Stimulated activated effector memory CD8-positive, alpha-beta T cell treated with anti-CD3 and anti-CD28 coated beads, Interleukin-12 subunit alpha, Interleukin-12 subunit beta, amount 100 ng/mL, for 72 hours (primary cell): ENCODE data around the gene ZC3H18.

Experiments
- ATAC-seq: fragments of 150-1000 bp; cut with Tn5 transposase; 2 replicates; pipeline ENCODE4 v1.10.0; 2021
- DNase-seq, 2 donors: peaks; one replicate each; pipeline ENCODE4 v3.0.0; 2021 to 2022; ENCODE audit warnings: low spot score in 2 of 2
- H3K27ac Mint-ChIP-seq: one replicate; pipeline ENCODE4 v1.8.0; 2022; ENCODE audit warnings: mild to moderate bottlenecking, mixed read lengths
- H3K36me3 Mint-ChIP-seq: one replicate; pipeline ENCODE4 v1.8.0; 2022; ENCODE audit warnings: mild to moderate bottlenecking, mixed read lengths
- H3K4me1 Mint-ChIP-seq: one replicate; pipeline ENCODE4 v1.8.0; 2022; ENCODE audit warnings: mixed read lengths
- H3K4me3 Mint-ChIP-seq: one replicate; pipeline ENCODE4 v1.8.0; 2022; ENCODE audit warnings: mild to moderate bottlenecking, mixed read lengths
- H3K9me3 Mint-ChIP-seq: one replicate; pipeline ENCODE4 v1.8.0; 2022; ENCODE audit warnings: mixed read lengths

Gene ZC3H18

DNA sequence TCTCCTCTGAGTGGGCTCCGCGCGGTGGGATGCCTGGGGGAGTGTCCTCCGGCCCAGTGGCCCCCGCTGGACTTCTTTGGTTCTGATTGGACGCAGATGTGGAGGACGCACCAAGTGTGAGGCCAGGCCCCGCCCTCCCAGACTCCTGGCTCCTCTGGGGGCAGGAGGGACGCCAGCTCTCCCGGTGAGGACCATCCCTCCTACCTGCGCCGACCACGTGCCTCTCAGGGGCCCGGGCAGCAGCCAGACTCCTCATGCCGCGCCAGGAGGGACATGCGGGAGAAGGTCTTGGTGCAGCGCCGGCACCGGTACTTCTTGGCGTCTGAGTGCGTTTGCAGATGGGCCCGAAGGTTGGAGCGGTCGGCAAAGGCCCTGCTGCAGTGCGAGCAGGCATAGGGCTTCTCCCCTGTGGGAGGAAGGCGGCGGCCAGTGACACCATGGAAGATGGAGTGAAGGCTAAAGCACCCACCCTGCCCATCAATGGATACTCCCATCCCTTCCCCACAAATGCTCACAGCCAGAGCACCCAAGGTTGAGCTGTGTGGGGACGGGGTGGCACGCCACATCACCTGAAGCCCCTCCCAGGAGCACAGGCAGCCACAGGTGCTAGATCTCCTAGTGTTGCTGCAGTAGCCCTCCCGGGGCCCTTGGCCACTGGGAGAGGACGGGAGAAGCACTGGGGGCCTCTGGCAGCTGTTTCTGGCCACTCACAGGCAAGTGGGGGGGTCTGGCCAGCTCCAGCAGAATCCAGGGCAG lies 108.2 kb downstream of the ZC3H18 start:
- Mint-ChIP-seq H3K4me3 (no peak overlapping the region), H3K36me3 (peaks cover 33% of the 10 kb centered on the region), H3K27ac (no peak overlapping the region), H3K9me3 (no peaks in the 10 kb centered on the region), H3K4me1 (peaks cover 21% of the 10 kb centered on the region)
- no peak for ATAC-seq
- DNase-seq = no peak

DNA sequence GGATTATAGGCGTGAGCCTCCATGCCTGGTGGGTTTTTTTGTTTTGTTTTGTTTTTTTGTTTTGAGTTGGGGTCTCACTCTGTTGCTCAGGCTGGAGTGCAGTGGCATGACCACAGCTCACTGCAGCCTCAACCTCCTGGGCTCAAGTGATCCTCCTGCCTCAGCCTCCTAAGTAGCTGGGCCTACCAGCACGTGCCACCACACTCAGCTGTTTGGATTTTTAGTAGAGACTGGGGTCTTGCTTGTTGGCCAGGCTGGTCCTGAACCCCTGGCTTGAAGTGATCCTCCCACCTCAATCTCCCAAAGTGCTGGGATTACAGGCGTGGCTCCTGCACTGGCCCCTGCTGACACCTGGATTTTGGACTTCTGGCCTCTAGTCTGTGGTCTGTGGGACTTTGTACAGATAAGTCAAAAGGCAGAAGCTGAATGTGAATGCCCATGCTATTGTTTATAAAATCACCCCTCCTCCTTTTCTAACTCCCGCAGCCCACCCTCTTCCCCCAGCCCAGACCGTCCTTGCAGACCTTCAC lies 110.4 kb downstream of the ZC3H18 start:
- DNase-seq (no peak), ATAC-seq (no peak)
- peaks cover 40% of the 10 kb centered on the region for H3K4me1 Mint-ChIP-seq
- peak overlapping the region; percentile 69 for H3K4me3 Mint-ChIP-seq
- H3K36me3 Mint-ChIP-seq = peaks cover 33% of the 10 kb centered on the region
- H3K27ac Mint-ChIP-seq = peak overlapping the region; percentile 94
- no peaks in the 10 kb centered on the region for H3K9me3 Mint-ChIP-seq

DNA sequence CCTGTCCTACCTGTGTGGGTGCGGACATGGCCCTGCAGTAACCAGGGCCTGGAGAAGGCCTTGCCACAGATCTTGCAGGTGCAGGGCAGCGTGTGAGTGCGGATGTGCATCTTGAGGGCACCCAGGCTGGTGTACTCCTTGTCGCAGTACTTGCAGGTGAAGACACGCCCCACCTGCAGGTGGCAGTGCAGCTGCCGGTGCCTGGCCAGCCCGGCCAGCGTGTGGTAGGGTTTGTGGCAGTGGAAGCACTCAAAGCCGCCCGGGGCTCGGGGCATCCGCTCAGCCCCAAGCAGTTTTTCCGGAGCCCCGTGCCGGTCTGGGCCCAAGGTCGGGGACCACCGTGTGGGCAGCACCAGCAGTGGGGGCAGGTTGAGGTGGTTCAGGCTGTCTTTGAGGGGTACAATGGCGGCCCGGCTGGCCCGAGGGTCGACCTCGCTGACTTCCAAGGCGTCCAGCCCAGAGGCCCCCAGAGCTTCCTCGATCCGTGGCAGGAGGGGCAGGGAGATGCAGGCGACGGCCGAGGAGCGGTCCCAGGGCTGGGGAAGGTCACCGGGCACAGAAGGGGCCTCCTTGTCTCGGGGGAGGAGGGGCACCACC lies 111.0 kb downstream of the ZC3H18 start:
- Mint-ChIP-seq H3K9me3 (no peaks in the 10 kb centered on the region), H3K4me1 (peaks cover 40% of the 10 kb centered on the region), H3K27ac (peak overlapping the region; percentile 94), H3K36me3 (peaks cover 33% of the 10 kb centered on the region), H3K4me3 (peak overlapping the region; percentile 69)
- no peak for DNase-seq
- no peak for ATAC-seq
